Gastroesophageal sphincter (tissue), 4 donors: ENCODE measurements around the gene SGIP1. TPM values are rescaled to one million over a fixed set of nuclear protein-coding genes. Genes with fewer than 3 reads are reported as not detected.
A peak's percentile ranks its signal among the peaks of the same experiment; 100 is the strongest.

Experiments used
- ATAC-seq: fragments of 150-250 bp; one replicate; pipeline ENCODE4 v1.9.1; 2016; ENCODE audit warnings: mild to moderate bottlenecking, moderate library complexity
- H3K27ac ChIP-seq, 4 donors: fragments of 200-600 bp; sonication (generic) in 3 of 4; 1 replicate in 3 of 4; 2 replicates in 1 of 4; pipeline ENCODE4 v1.5.1; 2016 to 2019
- H3K27me3 ChIP-seq: fragments of 200-600 bp; sonication (generic); one replicate; pipeline ENCODE4 v1.5.1; 2019
- H3K36me3 ChIP-seq, 2 donors: fragments of 200-600 bp; sonication (generic); one replicate each; pipeline ENCODE4 v1.5.1; 2019; ENCODE audit warnings: control low read depth in 1 of 2
- H3K4me1 ChIP-seq, 3 donors: fragments of 200-600 bp; sonication (generic); 1 replicate in 2 of 3; 2 replicates in 1 of 3; pipeline ENCODE4 v1.5.1; 2016 to 2019; ENCODE audit warnings: control low read depth in 2 of 3
- H3K4me3 ChIP-seq, 2 donors: fragments of 200-600 bp; sonication (generic); one replicate each; pipeline ENCODE4 v1.5.1; 2019; ENCODE audit warnings: mild to moderate bottlenecking in 1 of 2, moderate library complexity in 1 of 2
- H3K9me3 ChIP-seq, 3 donors: fragments of 200-600 bp; sonication (generic); one replicate each; pipeline ENCODE4 v1.5.1; 2017 to 2019; ENCODE audit warnings: control low read depth in 2 of 3
- EP300 ChIP-seq: sonication (generic); formaldehyde crosslinking; IDR thresholded peaks from one replicate; pipeline ENCODE4 v1.6.1; 2017; ENCODE audit warnings: antibody characterized with exemption, mild to moderate bottlenecking
- POLR2A ChIP-seq, 2 donors: fragments of 450-650 bp; IDR thresholded peaks; one replicate each; pipeline ENCODE4 v1.6.1; 2017; ENCODE audit warnings: antibody characterized with exemption in 2 of 2, mild to moderate bottlenecking in 2 of 2, moderate library complexity in 1 of 2
- POLR2AphosphoS5 ChIP-seq: sonication (generic); formaldehyde crosslinking; IDR thresholded peaks from one replicate; pipeline ENCODE4 v1.6.1; 2017; ENCODE audit warnings: antibody characterized with exemption
- WGBS, 2 donors: methylation state at CpG; one replicate each; pipeline ENCODE4 v1.1.5; 2018; ENCODE audit warnings: low coverage in 1 of 2; 5-methylcytosine and 5-hydroxymethylcytosine counted together
- total RNA-seq, 4 donors: library from RNA; depleted of rRNA; stranded (reverse); fragments of >200 nt; gene quantifications; one replicate each; pipeline ENCODE4 v1.1.0, GENCODE V29; 2016
- TF ChIP-seq, protein P1 (sequence below), 4 experiments: fragments of 200-600 bp in 2 of 4; fragments of 450-650 bp in 2 of 4; sonication (generic) in 1 of 4; IDR thresholded peaks; one replicate each; pipeline ENCODE4 v1.5.1; 2017 to 2019; ENCODE audit warnings: antibody characterized with exemption in 4 of 4, mild to moderate bottlenecking in 2 of 4, moderate library complexity in 2 of 4

The SGIP1 gene
- total RNA-seq, 4 donors from 2014 or later: 6.5 to 14.0 (median 10.7) TPM

GRCh38 chr1:66606362-66607065 lies 72.6 kb downstream of the SGIP1 start:
- no peaks in the 10 kb centered on the region for H3K9me3 ChIP-seq
- no peak overlapping the region for H3K4me3 ChIP-seq
- H3K27ac ChIP-seq: peak overlapping the region in 1 of 4 donors; percentile 15
- 79 to 84% methylated on average over 3 of the region's 3 CpGs for WGBS, 2 donors
- no peaks in the 10 kb centered on the region for H3K27me3 ChIP-seq
- H3K36me3 ChIP-seq: no peaks in the 10 kb centered on the region
- H3K4me1 ChIP-seq: no peaks in the 10 kb centered on the region
- no peak for ATAC-seq
- TF ChIP-seq, protein P1, sequence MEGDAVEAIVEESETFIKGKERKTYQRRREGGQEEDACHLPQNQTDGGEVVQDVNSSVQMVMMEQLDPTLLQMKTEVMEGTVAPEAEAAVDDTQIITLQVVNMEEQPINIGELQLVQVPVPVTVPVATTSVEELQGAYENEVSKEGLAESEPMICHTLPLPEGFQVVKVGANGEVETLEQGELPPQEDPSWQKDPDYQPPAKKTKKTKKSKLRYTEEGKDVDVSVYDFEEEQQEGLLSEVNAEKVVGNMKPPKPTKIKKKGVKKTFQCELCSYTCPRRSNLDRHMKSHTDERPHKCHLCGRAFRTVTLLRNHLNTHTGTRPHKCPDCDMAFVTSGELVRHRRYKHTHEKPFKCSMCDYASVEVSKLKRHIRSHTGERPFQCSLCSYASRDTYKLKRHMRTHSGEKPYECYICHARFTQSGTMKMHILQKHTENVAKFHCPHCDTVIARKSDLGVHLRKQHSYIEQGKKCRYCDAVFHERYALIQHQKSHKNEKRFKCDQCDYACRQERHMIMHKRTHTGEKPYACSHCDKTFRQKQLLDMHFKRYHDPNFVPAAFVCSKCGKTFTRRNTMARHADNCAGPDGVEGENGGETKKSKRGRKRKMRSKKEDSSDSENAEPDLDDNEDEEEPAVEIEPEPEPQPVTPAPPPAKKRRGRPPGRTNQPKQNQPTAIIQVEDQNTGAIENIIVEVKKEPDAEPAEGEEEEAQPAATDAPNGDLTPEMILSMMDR (IDR thresholded peaks at IDR 0.05): no peak
- TF ChIP-seq POLR2AphosphoS5 (no peak), POLR2A (IDR thresholded peaks at IDR 0.05) (no peak), EP300 (no peak)

DNA sequence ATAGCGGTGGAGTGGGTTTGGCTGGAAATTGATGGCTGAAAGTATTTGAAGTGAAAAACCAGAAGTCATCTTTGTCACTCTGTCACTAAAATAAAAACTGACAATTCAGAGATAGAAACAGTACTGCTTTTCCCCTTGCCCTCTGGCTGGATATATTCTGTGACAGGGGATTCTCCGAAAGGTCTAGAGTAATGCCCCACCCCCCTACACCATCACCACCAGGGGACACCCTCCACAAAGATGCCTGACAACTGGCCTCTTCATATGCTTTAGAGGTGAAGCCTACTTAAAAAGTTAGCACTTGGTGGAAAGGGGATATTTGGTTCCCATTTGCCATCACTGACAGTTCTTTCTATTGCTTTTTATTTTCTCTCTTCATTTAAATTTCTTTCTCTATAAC lies 73.5 kb downstream of the SGIP1 start:
- no peaks in the 10 kb centered on the region for H3K9me3 ChIP-seq
- H3K27me3 ChIP-seq: no peaks in the 10 kb centered on the region
- no peak overlapping the region for H3K4me3 ChIP-seq
- H3K27ac ChIP-seq: peak overlapping the region in 1 of 4 donors; percentile 15
- 90 to 100% methylated on average over 2 of the region's 2 CpGs for WGBS, 2 donors
- H3K36me3 ChIP-seq: no peaks in the 10 kb centered on the region
- TF ChIP-seq POLR2AphosphoS5: no peak
- no peak for TF ChIP-seq POLR2A (IDR thresholded peaks at IDR 0.05)
- TF ChIP-seq, protein P1 (IDR thresholded peaks at IDR 0.05): no peak
- TF ChIP-seq EP300: no peak
- no peaks in the 10 kb centered on the region for H3K4me1 ChIP-seq
- ATAC-seq: no peak

DNA sequence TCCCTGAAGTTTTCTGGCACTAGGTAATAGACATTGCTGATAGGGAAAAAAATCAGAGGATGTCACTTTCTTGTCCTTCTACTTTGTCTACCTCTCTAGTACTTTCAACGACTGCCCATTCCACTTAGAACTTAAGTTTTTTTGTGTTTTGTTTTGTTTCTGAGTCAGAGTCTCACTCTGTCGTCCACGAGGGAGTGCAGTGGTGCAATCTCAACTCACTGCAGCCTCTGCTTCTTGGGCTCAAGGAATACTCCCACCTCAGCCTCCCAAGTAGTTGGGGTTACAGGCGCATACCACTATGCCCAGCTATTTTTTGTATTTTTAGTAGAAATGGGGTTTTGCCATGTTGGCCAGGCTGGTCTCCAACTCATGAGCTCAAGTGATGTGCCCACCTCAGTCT lies 79.2 kb downstream of the SGIP1 start:
- TF ChIP-seq POLR2AphosphoS5 (no peak), POLR2A (IDR thresholded peaks at IDR 0.05) (no peak), EP300 (no peak)
- TF ChIP-seq, protein P1 (IDR thresholded peaks at IDR 0.05): no peak
- no peak overlapping the region for H3K27ac ChIP-seq
- WGBS, 2 donors: 68 to 81% methylated on average over 2 to 4 of the region's 4 CpGs
- H3K27me3 ChIP-seq: no peaks in the 10 kb centered on the region
- ATAC-seq: no peak
- no peaks in the 10 kb centered on the region for H3K4me1 ChIP-seq
- H3K9me3 ChIP-seq: no peaks in the 10 kb centered on the region
- H3K36me3 ChIP-seq: no peaks in the 10 kb centered on the region
- H3K4me3 ChIP-seq: no peak overlapping the region

DNA sequence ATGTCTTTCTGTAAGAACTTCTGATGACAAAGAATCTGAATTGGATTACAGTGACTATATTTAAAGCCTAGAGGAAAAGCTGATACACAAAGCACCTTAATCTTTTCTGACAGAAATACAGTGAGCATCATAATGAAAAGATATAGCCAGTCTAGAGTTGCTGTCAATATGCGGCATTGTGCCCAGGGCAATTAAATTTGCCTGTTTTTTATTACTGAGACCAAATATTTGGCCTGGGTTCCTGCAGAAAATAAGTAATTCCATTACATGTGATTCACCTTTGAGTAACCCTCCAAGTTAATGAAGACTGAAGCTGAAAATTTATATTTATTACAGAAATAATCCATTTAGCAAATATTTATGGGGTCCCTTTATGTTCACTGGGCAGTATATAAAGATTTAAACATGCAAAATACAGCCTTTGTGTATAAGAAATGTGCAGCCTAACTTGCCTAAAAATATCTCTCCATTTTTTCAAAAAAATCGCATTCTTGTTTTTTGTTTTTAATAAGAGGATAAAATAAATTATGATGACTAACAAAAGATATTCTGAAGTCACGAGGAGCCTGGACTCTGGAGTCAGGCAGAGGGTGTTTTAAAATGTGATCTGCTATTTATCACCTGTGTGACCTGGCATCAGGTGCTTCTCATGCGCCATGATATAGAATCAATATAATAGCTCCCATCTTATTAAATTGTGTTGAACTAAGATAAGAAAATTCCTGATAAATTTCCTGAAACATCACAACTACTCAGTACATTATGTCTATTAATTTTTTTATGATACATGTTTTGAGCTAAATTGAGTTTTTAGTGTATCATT lies 83.6 kb downstream of the SGIP1 start:
- WGBS, 2 donors: 89 to 90% methylated on average over 4 of the region's 4 CpGs
- Histone ChIP-seq H3K36me3 (no peaks in the 10 kb centered on the region), H3K9me3 (no peaks in the 10 kb centered on the region), H3K27ac (no peak overlapping the region), H3K27me3 (no peaks in the 10 kb centered on the region), H3K4me1 (peaks cover 0 to 5% (median 0%) of the 10 kb centered on the region in 3 donors), H3K4me3 (no peak overlapping the region)
- no peak for ATAC-seq
- no peak for TF ChIP-seq POLR2A (IDR thresholded peaks at IDR 0.05)
- TF ChIP-seq POLR2AphosphoS5: no peak
- TF ChIP-seq, protein P1 (IDR thresholded peaks at IDR 0.05): no peak
- TF ChIP-seq EP300: no peak
